ENCODE data around the gene CFAP251. TPM values are rescaled to one million over a fixed set of nuclear protein-coding genes. Genes with fewer than 3 reads are reported as not detected.

Gene CFAP251
- total RNA-seq, 1 experiment from 2014 or later = 0.81 TPM

GRCh38 chr12:121968876-121969275, 50.5 kb downstream of the CFAP251 start:
- no peak overlapping the region for H2BK15ac ChIP-seq (ENCODE audit: low read depth, low read length)
- H3K4me1 Mint-ChIP-seq = peaks cover 0 to 2% of the 10 kb centered on the region in 2 experiments; a peak in 1 of 4 replicates
- no peaks in the 10 kb centered on the region for H3K23me2 ChIP-seq (ENCODE audit: insufficient read length, low read depth, low read length, poor library complexity, severe bottlenecking)
- H3K18ac ChIP-seq (ENCODE audit: insufficient read length, low read depth, low read length) = no peak overlapping the region
- H3K4me3 Mint-ChIP-seq = no peak overlapping the region
- H4K20me1 ChIP-seq (ENCODE audit: control insufficient read depth, insufficient read depth, insufficient read length) = no peaks in the 10 kb centered on the region
- no peak overlapping the region for H3K14ac ChIP-seq (ENCODE audit: insufficient read depth, low read length)
- no peak overlapping the region for H3K4me2 ChIP-seq (ENCODE audit: insufficient read depth, insufficient read length, low read length)
- no peaks in the 10 kb centered on the region for H3K79me1 ChIP-seq (ENCODE audit: insufficient read depth, low read depth, low read length, poor library complexity, severe bottlenecking)
- H3K9me3 ChIP-seq (ENCODE audit: control insufficient read depth, low read depth, low read length) = no peaks in the 10 kb centered on the region
- no peak overlapping the region for H2AK5ac ChIP-seq (ENCODE audit: insufficient read length, low read length)
- H3K27me3 Mint-ChIP-seq (ENCODE audit: low read depth) = peaks cover 3% of the 10 kb centered on the region; the same call in 1 of the 2 replicates
- H3K4me1 ChIP-seq (ENCODE audit: insufficient read depth, low read length) = no peaks in the 10 kb centered on the region
- no peaks in the 10 kb centered on the region for H3K79me2 ChIP-seq (ENCODE audit: insufficient read depth, low read length)
- no CpG with 5 or more reads among the region's 10 CpGs for WGBS (ENCODE audit: extremely low coverage, insufficient read length, low lambda C conversion rate)
- no peak overlapping the region; a peak in 1 of 7 replicates for H3K27ac Mint-ChIP-seq
- H3K56ac ChIP-seq (ENCODE audit: insufficient read length, low read depth, low read length) = no peak overlapping the region
- H3T11ph ChIP-seq (ENCODE audit: low read length) = no peak overlapping the region
- peaks cover 10 to 17% of the 10 kb centered on the region in 2 experiments for H3K9me3 Mint-ChIP-seq
- no peak overlapping the region for H2AFZ ChIP-seq (ENCODE audit: low read length)
- H2BK12ac ChIP-seq (ENCODE audit: insufficient read length, low read depth, low read length) = no peak overlapping the region
- no peak overlapping the region for H3K27ac ChIP-seq (ENCODE audit: insufficient read length, low read depth, low read length)
- H3K36me3 Mint-ChIP-seq (ENCODE audit: insufficient read depth in 1 of 3, low read depth in 3 of 3) = peaks cover 6 to 17% (median 12%) of the 10 kb centered on the region in 3 experiments; a peak in 6 of 7 replicates
- H2BK120ac ChIP-seq (ENCODE audit: low read depth, low read length, poor library complexity, severe bottlenecking) = no peak overlapping the region
- H2BK20ac ChIP-seq (ENCODE audit: low read depth, low read length, poor library complexity, severe bottlenecking) = no peak overlapping the region
- H2BK5ac ChIP-seq (ENCODE audit: insufficient read length, low read length) = no peak overlapping the region
- no peak overlapping the region for H4K91ac ChIP-seq (ENCODE audit: insufficient read length, low read depth, low read length)
- no peak overlapping the region for H3K23ac ChIP-seq (ENCODE audit: insufficient read length, low read depth, low read length)
- H4K5ac ChIP-seq (ENCODE audit: insufficient read length, low read depth, low read length) = no peak overlapping the region
- no peak overlapping the region for H3K9ac ChIP-seq (ENCODE audit: extremely low read depth, insufficient read length, low read length)
- TF ChIP-seq CTCF (conservative IDR thresholded peaks at IDR 0.05) = no peak
- H4K8ac ChIP-seq (replicated peaks; ENCODE audit: insufficient read length, low read depth, low read length) = no peak overlapping the region
- H3K4ac ChIP-seq (ENCODE audit: low read depth, low read length) = no peak overlapping the region
- DNase-seq = no peak
- H3K27me3 ChIP-seq (ENCODE audit: insufficient read depth, low read length) = no peaks in the 10 kb centered on the region

All from H9 (cell line).